Astrocyte of the spinal cord (primary cell): ENCODE results near the gene TRRAP.

Source experiments
- DNase-seq: peaks from one replicate; pipeline ENCODE4 v3.0.0; 2011; ENCODE audit warnings: low read depth, low spot score
- H3K4me3 ChIP-seq: 2 replicates; pipeline ENCODE4 v1.5.1; 2011; ENCODE audit warnings: low read depth, mild to moderate bottlenecking, low read length, moderate library complexity
- in situ Hi-C: cut with HindIII; loops from 2 replicates; pipeline ENCODE4 v1.10.0; 2017; ENCODE audit warnings: low sequenced_read_pairs
- TF ChIP-seq, protein P1 (sequence below): IDR thresholded peaks from 2 replicates; pipeline ENCODE4 v1.5.1; 2012; ENCODE audit warnings: low read depth, mild to moderate bottlenecking, low read length, inconsistent platforms

Gene TRRAP

DNA sequence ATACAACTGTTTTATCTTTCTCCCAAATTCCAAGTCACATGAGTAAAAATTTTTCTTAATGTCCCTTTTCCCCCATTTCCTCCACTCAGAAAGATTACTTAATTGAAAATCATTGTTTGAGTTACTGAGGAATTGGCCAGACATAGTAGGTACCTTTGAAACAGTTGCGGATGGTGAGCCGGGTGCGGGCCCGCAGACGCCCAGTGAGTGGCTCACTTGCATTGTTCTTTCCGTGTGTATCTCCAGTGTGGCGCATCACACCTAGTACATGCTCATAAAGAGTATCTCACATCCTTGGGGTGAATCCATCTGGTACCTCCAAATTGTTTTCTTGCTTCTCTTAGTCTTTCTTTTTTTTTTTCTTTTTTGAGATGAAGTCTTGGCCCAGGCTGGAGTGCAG is 14.3 kb downstream of the TRRAP start:
- H3K4me3 ChIP-seq = no peak overlapping the region
- DNase-seq = no peak
- TF ChIP-seq, protein P1, sequence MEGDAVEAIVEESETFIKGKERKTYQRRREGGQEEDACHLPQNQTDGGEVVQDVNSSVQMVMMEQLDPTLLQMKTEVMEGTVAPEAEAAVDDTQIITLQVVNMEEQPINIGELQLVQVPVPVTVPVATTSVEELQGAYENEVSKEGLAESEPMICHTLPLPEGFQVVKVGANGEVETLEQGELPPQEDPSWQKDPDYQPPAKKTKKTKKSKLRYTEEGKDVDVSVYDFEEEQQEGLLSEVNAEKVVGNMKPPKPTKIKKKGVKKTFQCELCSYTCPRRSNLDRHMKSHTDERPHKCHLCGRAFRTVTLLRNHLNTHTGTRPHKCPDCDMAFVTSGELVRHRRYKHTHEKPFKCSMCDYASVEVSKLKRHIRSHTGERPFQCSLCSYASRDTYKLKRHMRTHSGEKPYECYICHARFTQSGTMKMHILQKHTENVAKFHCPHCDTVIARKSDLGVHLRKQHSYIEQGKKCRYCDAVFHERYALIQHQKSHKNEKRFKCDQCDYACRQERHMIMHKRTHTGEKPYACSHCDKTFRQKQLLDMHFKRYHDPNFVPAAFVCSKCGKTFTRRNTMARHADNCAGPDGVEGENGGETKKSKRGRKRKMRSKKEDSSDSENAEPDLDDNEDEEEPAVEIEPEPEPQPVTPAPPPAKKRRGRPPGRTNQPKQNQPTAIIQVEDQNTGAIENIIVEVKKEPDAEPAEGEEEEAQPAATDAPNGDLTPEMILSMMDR = no peak
- in situ Hi-C loops = no loop called here

DNA sequence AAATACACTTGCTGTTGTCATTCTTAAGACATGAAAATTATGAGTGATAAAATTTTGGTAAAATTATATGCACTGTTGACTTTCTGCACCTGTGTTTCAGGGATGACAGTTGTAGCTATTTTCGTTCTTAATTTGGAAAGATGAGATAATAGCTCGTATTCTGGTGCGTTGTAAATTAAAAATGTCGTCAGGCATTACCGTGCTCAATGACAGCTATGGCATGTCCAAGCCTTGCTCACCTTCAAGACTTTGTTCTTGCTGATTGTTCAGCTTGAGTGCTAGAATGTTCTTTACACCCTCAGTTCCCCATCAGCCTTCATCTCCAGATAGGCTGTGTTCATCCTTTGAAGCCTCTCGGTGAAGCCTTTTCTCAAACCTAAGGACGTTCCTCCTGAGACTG is 21.5 kb downstream of the TRRAP start:
- H3K4me3 ChIP-seq = no peak overlapping the region
- TF ChIP-seq, protein P1 = no peak
- DNase-seq = no peak
- in situ Hi-C loops = no loop called here

DNA sequence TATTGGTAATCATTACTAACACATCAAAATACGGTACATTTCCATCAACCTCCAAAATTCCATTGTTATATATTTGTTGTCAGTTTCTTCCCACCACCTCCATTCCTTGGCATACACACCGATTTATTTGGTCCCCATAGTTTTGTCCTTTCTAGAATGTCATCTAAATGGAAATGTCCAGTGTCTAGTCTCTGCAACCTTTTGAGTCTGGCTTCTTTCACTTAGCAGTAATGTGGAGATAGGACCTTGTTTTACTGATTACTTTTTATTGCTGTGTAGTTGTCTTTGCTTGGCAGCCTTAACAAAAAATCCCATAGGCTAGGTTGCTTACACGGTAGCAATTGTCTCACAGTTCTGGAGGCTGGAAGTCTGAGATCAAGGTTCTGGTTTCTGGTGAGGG is 22.5 kb downstream of the TRRAP start:
- in situ Hi-C loops = no loop called here
- no peak for DNase-seq
- TF ChIP-seq, protein P1 = no peak
- H3K4me3 ChIP-seq = no peak overlapping the region

GRCh38 chr7:98902523-98902922 is 24.2 kb downstream of the TRRAP start:
- TF ChIP-seq, protein P1 = no peak
- in situ Hi-C loops = no loop called here
- no peak for DNase-seq
- H3K4me3 ChIP-seq = no peak overlapping the region

DNA sequence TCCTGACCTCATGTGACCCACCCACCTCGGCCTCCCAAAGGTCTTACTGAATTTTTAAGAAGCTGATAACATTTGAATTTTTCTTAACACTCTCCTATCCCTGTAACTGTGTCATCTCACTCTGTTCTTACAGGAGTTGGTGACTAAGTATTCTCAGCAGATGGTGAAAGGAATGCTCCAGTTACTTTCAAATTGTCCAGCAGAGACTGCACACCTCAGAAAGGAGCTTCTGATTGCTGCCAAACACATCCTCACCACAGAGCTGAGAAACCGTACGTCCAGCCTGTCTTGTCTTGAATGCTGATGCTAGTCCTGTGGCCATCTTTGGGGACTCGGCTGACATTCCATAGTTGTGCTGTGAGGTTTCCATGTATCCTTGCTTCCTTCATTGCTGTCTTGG is 24.9 kb downstream of the TRRAP start:
- in situ Hi-C loops = no loop called here
- TF ChIP-seq, protein P1 = no peak
- no peak for DNase-seq
- no peak overlapping the region for H3K4me3 ChIP-seq

GRCh38 chr7:98907570-98907969 is 29.2 kb downstream of the TRRAP start:
- in situ Hi-C loops = no loop called here
- no peak for DNase-seq
- H3K4me3 ChIP-seq = no peak overlapping the region
- TF ChIP-seq, protein P1 = no peak

GRCh38 chr7:98908585-98908984 is 30.3 kb downstream of the TRRAP start:
- in situ Hi-C loops = no loop called here
- TF ChIP-seq, protein P1 = no peak
- H3K4me3 ChIP-seq = no peak overlapping the region
- DNase-seq = no peak
